GM12864 (cell line): ENCODE measurements around the gene FGF7.

Experiments used
- DNase-seq: peaks from one replicate; pipeline ENCODE4 v3.0.0-alpha.2; 2011; ENCODE audit warnings: low read depth
- H3K4me3 ChIP-seq: 2 replicates; pipeline ENCODE4 v1.5.1; 2011; ENCODE audit warnings: mild to moderate bottlenecking, low read depth, low read length, control low read depth
- TF ChIP-seq, protein P1 (sequence below): IDR thresholded peaks from 2 replicates; pipeline ENCODE4 v1.5.1; 2011; ENCODE audit warnings: low read depth, mild to moderate bottlenecking, moderate library complexity, low read length, control low read depth, inconsistent platforms; ENCODE audit errors: missing control alignments

FGF7 gene

DNA sequence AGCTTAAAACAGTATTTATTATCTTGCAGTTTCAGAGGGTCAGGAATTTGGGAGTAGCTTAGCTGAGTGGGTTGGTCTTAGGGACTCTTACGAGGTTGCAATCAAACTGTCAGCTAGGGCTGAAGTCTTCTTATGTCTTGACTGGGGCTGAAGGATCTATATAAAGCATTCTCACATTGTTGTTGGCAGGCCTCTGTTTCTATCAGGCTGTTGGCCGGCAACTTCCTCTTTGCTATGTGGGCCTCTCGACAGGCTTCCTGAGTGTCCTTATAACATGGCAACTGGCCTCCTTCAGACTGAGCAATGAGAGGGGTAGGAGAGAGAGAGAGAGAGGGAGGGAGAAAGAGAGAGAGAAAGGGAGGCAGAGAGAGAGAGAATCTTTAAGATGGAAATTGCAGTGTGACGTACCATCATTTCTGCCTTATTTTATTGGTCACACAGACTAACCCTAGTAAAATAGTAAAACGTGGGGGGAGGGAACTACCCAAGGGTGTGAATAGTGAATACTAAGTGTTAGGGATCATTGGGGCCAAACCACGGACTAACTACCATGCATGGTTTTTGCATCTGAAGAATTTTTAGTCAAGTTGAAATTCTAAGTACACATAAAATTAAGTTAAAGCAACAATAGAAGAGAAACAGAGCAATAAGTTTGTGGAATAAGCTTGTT, 16.1 kb downstream of the FGF7 start:
- DNase-seq, result peak; percentile 12
- TF ChIP-seq, protein P1, sequence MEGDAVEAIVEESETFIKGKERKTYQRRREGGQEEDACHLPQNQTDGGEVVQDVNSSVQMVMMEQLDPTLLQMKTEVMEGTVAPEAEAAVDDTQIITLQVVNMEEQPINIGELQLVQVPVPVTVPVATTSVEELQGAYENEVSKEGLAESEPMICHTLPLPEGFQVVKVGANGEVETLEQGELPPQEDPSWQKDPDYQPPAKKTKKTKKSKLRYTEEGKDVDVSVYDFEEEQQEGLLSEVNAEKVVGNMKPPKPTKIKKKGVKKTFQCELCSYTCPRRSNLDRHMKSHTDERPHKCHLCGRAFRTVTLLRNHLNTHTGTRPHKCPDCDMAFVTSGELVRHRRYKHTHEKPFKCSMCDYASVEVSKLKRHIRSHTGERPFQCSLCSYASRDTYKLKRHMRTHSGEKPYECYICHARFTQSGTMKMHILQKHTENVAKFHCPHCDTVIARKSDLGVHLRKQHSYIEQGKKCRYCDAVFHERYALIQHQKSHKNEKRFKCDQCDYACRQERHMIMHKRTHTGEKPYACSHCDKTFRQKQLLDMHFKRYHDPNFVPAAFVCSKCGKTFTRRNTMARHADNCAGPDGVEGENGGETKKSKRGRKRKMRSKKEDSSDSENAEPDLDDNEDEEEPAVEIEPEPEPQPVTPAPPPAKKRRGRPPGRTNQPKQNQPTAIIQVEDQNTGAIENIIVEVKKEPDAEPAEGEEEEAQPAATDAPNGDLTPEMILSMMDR, result no peak
- H3K4me3 ChIP-seq, result no peak overlapping the region

DNA sequence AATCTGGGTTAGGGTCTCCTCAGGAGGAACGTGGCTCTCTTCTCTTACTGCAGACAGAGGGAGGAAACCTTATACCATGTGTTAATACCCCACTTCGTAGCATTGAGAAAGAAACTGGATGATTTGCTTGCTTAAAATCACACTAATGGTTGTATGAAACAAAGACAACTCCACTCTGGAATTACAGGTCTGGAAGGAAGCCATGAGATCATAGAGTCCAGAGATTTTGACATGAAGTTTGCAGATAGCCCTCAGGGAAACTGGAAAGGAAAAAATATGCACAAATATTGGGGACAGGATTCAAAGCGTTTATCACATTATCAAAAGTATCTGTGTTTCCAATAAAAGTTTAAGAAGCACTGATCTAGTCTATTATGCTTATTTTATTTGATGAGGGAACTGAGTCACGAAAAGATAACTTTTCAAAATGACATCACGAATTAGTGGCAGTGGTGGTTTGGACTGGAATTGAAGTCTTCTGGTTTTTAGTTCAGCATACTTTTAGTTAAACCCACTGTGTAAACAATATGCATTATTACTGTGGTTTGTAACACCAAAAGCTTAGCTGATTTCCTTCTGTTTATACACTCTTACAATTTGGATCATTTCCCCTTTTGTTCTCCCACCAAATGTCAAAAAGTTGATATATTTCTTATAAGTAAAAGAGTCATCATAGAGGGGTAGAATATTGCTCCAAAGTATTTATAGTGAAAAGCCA, 16.8 kb downstream of the FGF7 start:
- DNase-seq, result no peak
- H3K4me3 ChIP-seq, result no peak overlapping the region
- TF ChIP-seq, protein P1, result no peak

DNA sequence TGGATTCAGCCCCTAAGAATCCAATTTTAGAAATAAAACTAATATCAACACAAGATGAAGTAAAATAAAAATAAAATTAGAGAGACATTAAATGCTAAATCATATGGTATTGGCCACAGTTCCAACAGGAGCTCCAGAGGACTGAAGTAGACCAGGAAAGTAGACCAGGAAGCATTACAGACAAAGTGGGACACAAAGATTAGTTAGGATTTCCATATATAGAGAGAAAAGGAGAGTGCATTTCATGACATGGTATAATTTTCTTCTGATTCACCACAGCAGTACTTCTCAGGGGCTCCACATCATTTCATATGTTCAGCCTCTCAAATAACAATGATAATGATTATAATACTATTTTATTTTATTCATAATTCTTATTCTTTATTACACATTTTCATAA, 18.3 kb downstream of the FGF7 start:
- H3K4me3 ChIP-seq, result no peak overlapping the region
- TF ChIP-seq, protein P1, result no peak
- no peak for DNase-seq

DNA sequence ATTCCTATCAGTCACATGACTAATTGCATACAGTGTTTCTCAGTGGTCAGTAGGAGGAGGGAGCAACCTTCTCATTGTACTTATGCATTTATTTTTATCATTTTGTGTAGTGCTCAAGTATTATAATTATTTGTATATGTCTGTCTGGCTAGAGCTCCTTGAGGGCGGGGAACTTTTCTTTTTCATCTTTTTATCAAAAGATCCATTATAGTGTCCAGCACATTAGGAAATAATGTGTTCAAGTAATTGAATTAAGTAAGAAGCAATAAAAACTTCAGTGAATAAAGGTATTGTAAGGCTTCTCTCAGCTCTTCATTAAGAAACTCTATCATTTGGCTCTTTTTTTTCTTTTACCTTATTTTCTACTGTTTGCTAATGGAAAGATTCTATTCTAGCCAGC, 18.8 kb downstream of the FGF7 start:
- no peak overlapping the region for H3K4me3 ChIP-seq
- TF ChIP-seq, protein P1, result no peak

DNA sequence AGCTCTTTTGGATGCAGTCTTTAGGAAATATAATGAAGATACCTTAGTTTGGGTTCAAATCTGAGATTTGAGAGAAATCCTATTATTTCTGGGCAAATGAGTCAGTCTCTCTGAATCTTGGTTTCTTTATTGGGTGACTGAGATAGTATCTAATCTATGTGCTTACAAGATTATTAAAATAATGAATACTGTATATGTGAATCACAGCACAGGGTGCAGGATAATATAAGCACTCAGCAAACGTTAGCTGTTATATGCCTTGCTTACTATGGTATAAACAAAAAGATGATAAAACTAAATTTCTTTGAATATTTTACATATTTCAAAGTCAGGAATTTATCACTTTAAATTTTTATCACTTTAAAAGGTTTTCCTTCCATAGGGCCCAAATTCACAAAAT, 29.6 kb downstream of the FGF7 start:
- no peak overlapping the region for H3K4me3 ChIP-seq
- TF ChIP-seq, protein P1, result no peak
- no peak for DNase-seq

More for the DNA sequence above, 18.8 kb downstream of the FGF7 start:
- DNase-seq, result no peak

DNA sequence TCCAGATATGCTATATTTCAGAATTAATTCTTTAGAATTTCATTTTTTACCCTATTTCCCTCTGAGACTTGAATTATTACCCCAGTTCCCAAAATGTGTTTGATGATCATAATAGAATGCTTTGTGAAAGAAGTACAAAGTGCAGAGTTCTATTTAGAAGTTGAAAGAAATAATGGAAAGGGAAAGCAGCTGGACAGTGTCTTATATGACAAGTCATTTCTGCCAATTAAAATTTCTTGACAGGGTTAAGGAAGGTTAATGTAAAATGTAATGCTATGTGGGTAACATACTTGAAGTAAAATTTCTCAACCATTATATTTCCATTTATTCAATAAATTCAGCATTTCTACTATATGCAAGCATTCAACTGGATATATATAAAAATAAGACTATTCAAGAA, 33.1 kb downstream of the FGF7 start:
- TF ChIP-seq, protein P1, result no peak
- DNase-seq, result no peak
- H3K4me3 ChIP-seq, result no peak overlapping the region
